ENCODE measurements around the gene PDCD4.

Gene PDCD4

GRCh38 chr10:110927461-110927860 lies 55.7 kb downstream of the PDCD4 start:
- DNase-seq: no peak

GRCh38 chr10:110931769-110932381 lies 60.1 kb downstream of the PDCD4 start:
- no peak for DNase-seq

GRCh38 chr10:110932505-110933180 lies 60.9 kb downstream of the PDCD4 start:
- no peak for DNase-seq

GRCh38 chr10:110936757-110937156 lies 65.0 kb downstream of the PDCD4 start:
- DNase-seq: no peak

- no peak for DNase-seq
Observed at GRCh38 chr10:110939419-110939818, 67.7 kb downstream of the PDCD4 start.

GRCh38 chr10:110944792-110945396 lies 73.2 kb downstream of the PDCD4 start:
- DNase-seq: no peak

GRCh38 chr10:110946496-110946895 lies 74.8 kb downstream of the PDCD4 start:
- no peak for DNase-seq

GRCh38 chr10:110947061-110947595 lies 75.4 kb downstream of the PDCD4 start:
- DNase-seq: no peak
